Measurements from ENCODE around the gene ZNF367. TPM values are rescaled to one million over a fixed set of nuclear protein-coding genes. Genes with fewer than 3 reads are reported as not detected.
"Not testable (repeated sequence)": the region's sequence is repeated elsewhere in the genome, so short reads cannot be mapped to it uniquely, and the experiment has no call there.

ZNF367 gene
- total and polyA plus RNA-seq, 2 donors (not counting 3 experiments of a cell fraction or from before 2014, with no cell fraction given), result 1.7 to 10.0 TPM

- FAIRE-seq, result peak; percentile 18
- intact Hi-C loops (cut with micrococcal nuclease), result no loop called here
- Histone ChIP-seq H3K4me3 (replicated peaks in 1 of 3; ENCODE audit: insufficient read depth in 1 of 3, low read depth in 1 of 3, low read length in 3 of 3) (no peak overlapping the region), H3K4me1 (ENCODE audit: control insufficient read depth, extremely low read depth, insufficient read depth, low read length) (no peaks in the 10 kb centered on the region), H2AFZ (ENCODE audit: low read depth, low read length) (no peak overlapping the region), H3K36me3 (ENCODE audit: control insufficient read depth in 2 of 2, extremely low read depth in 1 of 2, insufficient read depth in 2 of 2, low read length in 2 of 2) (peaks cover 4 to 8% of the 10 kb centered on the region in 2 experiments), H3K27me3 (ENCODE audit: control insufficient read depth in 2 of 2, insufficient read depth in 2 of 2, low read length in 2 of 2) (no peaks in the 10 kb centered on the region), H3K4me2 (ENCODE audit: insufficient read depth, low read length) (no peak overlapping the region), H3K79me2 (ENCODE audit: control insufficient read depth, insufficient read depth, low read length) (no peaks in the 10 kb centered on the region), H3K9me3 (replicated peaks; ENCODE audit: control insufficient read depth, insufficient read depth, low read length) (no peaks in the 10 kb centered on the region), H3K9me1 (replicated peaks; ENCODE audit: control insufficient read depth, extremely low read depth, insufficient read depth, low read length) (no peaks in the 10 kb centered on the region), H3K9ac (replicated peaks; ENCODE audit: extremely low read depth, insufficient read depth, low read length) (no peak overlapping the region), H4K20me1 (replicated peaks; ENCODE audit: control insufficient read depth, extremely low read depth, insufficient read depth, low read length) (no peaks in the 10 kb centered on the region), H3K27ac (ENCODE audit: insufficient read depth, low read depth, low read length) (no peak overlapping the region)
- TF ChIP-seq FOS (IDR thresholded peaks at IDR 0.05; ENCODE audit: borderline replicate concordance, insufficient read depth, low read length) (no peak), MYC (IDR thresholded peaks at IDR 0.05; ENCODE audit: low read depth, low read length) (no peak), POLR2A (IDR thresholded peaks at IDR 0.05; ENCODE audit: low read depth, low read length) (no peak), MAX (IDR thresholded peaks at IDR 0.05; ENCODE audit: insufficient read depth, insufficient read length) (no peak), JUN (IDR thresholded peaks at IDR 0.05; ENCODE audit: borderline replicate concordance, insufficient read depth, insufficient read length, low read depth) (no peak), GATA2 (IDR thresholded peaks at IDR 0.05; ENCODE audit: insufficient read depth, insufficient read length, low read depth, low read length) (no peak), CTCF (IDR thresholded peaks at IDR 0.05; ENCODE audit: extremely low read depth in 1 of 2, insufficient read depth in 1 of 2, low read depth in 1 of 2, low read length in 2 of 2) (no peak), POLR2AphosphoS5 (IDR thresholded peaks at IDR 0.05; ENCODE audit: insufficient read depth, low read depth, low read length) (no peak), EZH2 (IDR thresholded peaks at IDR 0.05; ENCODE audit: borderline replicate concordance, low read depth, low read length, severe bottlenecking) (no peak)
- ChIA-PET CTCF (no interaction called here), POLR2A (no interaction called here)
- no peak for DNase-seq (ENCODE audit: low read depth, low spot score)
- dilution Hi-C loops (cut with MboI; ENCODE audit: extremely low pct_ligation_motif_present, low sequenced_read_pairs), result no loop called here
- no TSS peak for BruUV-seq (replicated peaks)
Measured at GRCh38 chr9:96363175-96363967, 54.8 kb downstream of the ZNF367 start.

GRCh38 chr9:96362119-96362518, 56.1 kb downstream of the ZNF367 start:
- H3K36me3 ChIP-seq (ENCODE audit: control insufficient read depth in 2 of 2, extremely low read depth in 1 of 2, insufficient read depth in 2 of 2, low read length in 2 of 2); CTCF ChIA-PET; H3K9me1 ChIP-seq (replicated peaks; ENCODE audit: control insufficient read depth, extremely low read depth, insufficient read depth, low read length); FAIRE-seq; H3K4me1 ChIP-seq (ENCODE audit: control insufficient read depth, extremely low read depth, insufficient read depth, low read length); H4K20me1 ChIP-seq (replicated peaks; ENCODE audit: control insufficient read depth, extremely low read depth, insufficient read depth, low read length); BruUV-seq (replicated peaks); H3K9ac ChIP-seq (replicated peaks; ENCODE audit: extremely low read depth, insufficient read depth, low read length); H3K27ac ChIP-seq (ENCODE audit: insufficient read depth, low read depth, low read length); H3K4me3 ChIP-seq (replicated peaks in 1 of 3; ENCODE audit: insufficient read depth in 1 of 3, low read depth in 1 of 3, low read length in 3 of 3); H3K79me2 ChIP-seq (ENCODE audit: control insufficient read depth, insufficient read depth, low read length); H3K9me3 ChIP-seq (replicated peaks; ENCODE audit: control insufficient read depth, insufficient read depth, low read length); H2AFZ ChIP-seq (ENCODE audit: low read depth, low read length); DNase-seq (ENCODE audit: low read depth, low spot score); intact Hi-C loops (cut with micrococcal nuclease); POLR2A ChIA-PET; H3K27me3 ChIP-seq (ENCODE audit: control insufficient read depth in 2 of 2, insufficient read depth in 2 of 2, low read length in 2 of 2); dilution Hi-C loops (cut with MboI; ENCODE audit: extremely low pct_ligation_motif_present, low sequenced_read_pairs); H3K4me2 ChIP-seq (ENCODE audit: insufficient read depth, low read length): not testable (repeated sequence)

Data from endothelial cell of umbilical vein (primary cell).